HepG2 (cell line): ENCODE measurements around the gene CAMK4. TPM values are rescaled to one million over a fixed set of nuclear protein-coding genes. Genes with fewer than 3 reads are reported as not detected.

Experiments
- ATAC-seq: fragments of 200-7000 bp; cut with Tn5 transposase; 3 replicates; pipeline ENCODE4 v1.9.1; 2020; ENCODE audit warnings: mild to moderate bottlenecking, moderate library complexity
- BruUV-seq: library from RNA; stranded (reverse); fragments of 400-500 nt; replicated peaks from 2 replicates; lab custom pipeline; 2021; lab: Mats Ljungman, UMichigan
- CTCF ChIA-PET: fragments of 300-600 bp; formaldehyde crosslinking; extraction: SDS; loops from one replicate; lab custom pipeline; 2021; ENCODE audit warnings: low total read pairs, inconsistent platforms, low intra/inter-chr PET ratio; lab: Yijun Ruan, JAX
- POLR2A ChIA-PET: fragments of 350-600 bp; sonication (Branson Sonifier 250); formaldehyde crosslinking; loops from one replicate; lab custom pipeline; 2020; ENCODE audit warnings: antibody characterized with exemption, inconsistent platforms; lab: Yijun Ruan, JAX
- DNase-seq: peaks from one replicate; pipeline ENCODE4 v3.0.0-alpha.2; 2015; ENCODE audit warnings: low spot score
- FAIRE-seq: peaks from 3 replicates; lab custom pipeline; 2011; peaks lifted over from hg19 to GRCh38; lab: Jason Lieb, UNC
- H2AFZ ChIP-seq: one replicate; pipeline ENCODE4 v1.6.1; 2011; ENCODE audit warnings: low read length, inconsistent platforms
- H3K27ac ChIP-seq: fragments of 300-600 bp; 3 replicates; pipeline ENCODE4 v1.8.0; 2011; ENCODE audit warnings: mixed run types, mild to moderate bottlenecking, mixed read lengths, low read length, inconsistent platforms; ENCODE audit not compliant: insufficient read depth; ENCODE audit errors: extremely low read length
- H3K27me3 ChIP-seq, 2 experiments: fragments of 200-600 bp in 1 of 2; 2 replicates in 1 of 2; 3 replicates in 1 of 2; pipeline versions ENCODE4 v1.6.0 to v1.8.0; 2011; ENCODE audit warnings: low read length in 2 of 2, mild to moderate bottlenecking in 2 of 2, moderate library complexity in 2 of 2, inconsistent platforms in 1 of 2; ENCODE audit not compliant: insufficient read depth in 2 of 2, control insufficient read depth in 1 of 2
- H3K36me3 ChIP-seq, 2 experiments: fragments of 200-600 bp in 1 of 2; replicated peaks in 1 of 2; 2 replicates in 1 of 2; 3 replicates in 1 of 2; pipeline versions ENCODE4 v1.5.1 to v1.8.0; 2011; ENCODE audit warnings: low read length in 2 of 2, inconsistent platforms in 1 of 2; ENCODE audit not compliant: insufficient read depth in 2 of 2, control insufficient read depth in 1 of 2
- H3K4me1 ChIP-seq: 2 replicates; pipeline ENCODE4 v1.5.1; 2012; ENCODE audit warnings: low read length, inconsistent platforms; ENCODE audit not compliant: insufficient read depth
- H3K4me2 ChIP-seq: 2 replicates; pipeline ENCODE4 v1.6.0; 2011; ENCODE audit warnings: low read depth, low read length, inconsistent platforms
- H3K4me3 ChIP-seq, 3 experiments: fragments of 200-600 bp in 1 of 3; sonication (generic), shearing (Covaris generic) in 1 of 3; replicated peaks in 1 of 3; 2 replicates each; pipeline ENCODE4 v1.5.1; 2011 to 2016; ENCODE audit warnings: low read length in 3 of 3, inconsistent platforms in 2 of 3, low read depth in 2 of 3, mild to moderate bottlenecking in 2 of 3, control low read depth in 1 of 3, mixed read lengths in 1 of 3; ENCODE audit not compliant: insufficient read depth in 1 of 3
- H3K79me2 ChIP-seq: one replicate; pipeline ENCODE4 v1.6.1; 2011; ENCODE audit warnings: low read length, inconsistent platforms; ENCODE audit not compliant: insufficient read depth
- H3K9ac ChIP-seq: 2 replicates; pipeline ENCODE4 v1.6.0; 2011; ENCODE audit warnings: mild to moderate bottlenecking, low read depth, low read length, inconsistent platforms; ENCODE audit not compliant: insufficient read depth
- H3K9me3 ChIP-seq: 2 replicates; pipeline ENCODE4 v1.5.1; 2012; ENCODE audit warnings: mild to moderate bottlenecking, low read length
- H4K20me1 ChIP-seq: 2 replicates; pipeline ENCODE4 v1.6.0; 2011; ENCODE audit warnings: inconsistent platforms, mild to moderate bottlenecking, low read length, moderate library complexity; ENCODE audit not compliant: insufficient read depth
- DNMT1 ChIP-seq: sonication (generic); formaldehyde crosslinking; IDR thresholded peaks from 2 replicates; pipeline ENCODE4 v1.5.1; 2020; ENCODE audit warnings: mild to moderate bottlenecking, missing genetic modification reagents
- EEA1 ChIP-seq: sonication (generic); formaldehyde crosslinking; IDR thresholded peaks from 2 replicates; pipeline ENCODE4 v1.5.1; 2020; ENCODE audit warnings: mild to moderate bottlenecking, missing genetic modification reagents, borderline replicate concordance
- FOXP1 ChIP-seq, 2 experiments: fragments of 450-650 bp in 1 of 2; IDR thresholded peaks; 2 replicates each; pipeline ENCODE4 v1.6.1; 2017 to 2018; ENCODE audit warnings: antibody characterized with exemption in 1 of 2
- MAZ ChIP-seq, 2 experiments: sonication (generic) in 1 of 2; formaldehyde crosslinking in 1 of 2; IDR thresholded peaks; 2 replicates each; pipeline versions ENCODE4 v1.5.0 to v1.6.1; 2012 to 2020; ENCODE audit warnings: low read depth in 2 of 2, mild to moderate bottlenecking in 2 of 2, borderline replicate concordance in 1 of 2, improper control_type of control experiment in 1 of 2, low read length in 1 of 2, missing genetic modification reagents in 1 of 2, moderate library complexity in 1 of 2
- NCOA5 ChIP-seq: sonication (generic); formaldehyde crosslinking; IDR thresholded peaks from 2 replicates; pipeline ENCODE4 v1.4.0; 2020; ENCODE audit warnings: missing genetic modification reagents
- NFRKB ChIP-seq: fragments of 450-650 bp; IDR thresholded peaks from 2 replicates; pipeline ENCODE4 v1.6.1; 2017
- NR1H2 ChIP-seq: sonication (generic); formaldehyde crosslinking; IDR thresholded peaks from 2 replicates; pipeline ENCODE4 v1.8.1; 2022; ENCODE audit warnings: low read depth, missing genetic modification reagents, borderline replicate concordance
- SP4 ChIP-seq: sonication (generic); formaldehyde crosslinking; IDR thresholded peaks from 2 replicates; pipeline ENCODE4 v1.8.1; 2023; ENCODE audit warnings: mild to moderate bottlenecking, missing genetic modification reagents
- TIGD3 ChIP-seq: sonication (generic); formaldehyde crosslinking; IDR thresholded peaks from 2 replicates; pipeline ENCODE4 v1.5.1; 2020; ENCODE audit warnings: mild to moderate bottlenecking, missing genetic modification reagents, borderline replicate concordance
- YEATS2 ChIP-seq: sonication (generic); formaldehyde crosslinking; IDR thresholded peaks from 2 replicates; pipeline ENCODE4 v1.4.0; 2020; ENCODE audit warnings: missing genetic modification reagents, borderline replicate concordance
- ZNF230 ChIP-seq: sonication (generic); formaldehyde crosslinking; IDR thresholded peaks from 2 replicates; pipeline ENCODE4 v1.4.0; 2020; ENCODE audit warnings: mild to moderate bottlenecking, missing genetic modification reagents
- ZNF232 ChIP-seq: sonication (generic); formaldehyde crosslinking; IDR thresholded peaks from 2 replicates; pipeline ENCODE4 v1.4.0; 2020; ENCODE audit warnings: missing genetic modification reagents, borderline replicate concordance
- ZNF260 ChIP-seq: sonication (generic); formaldehyde crosslinking; IDR thresholded peaks from 2 replicates; pipeline ENCODE4 v1.4.0; 2020; ENCODE audit warnings: missing genetic modification reagents, low read depth, mild to moderate bottlenecking, borderline replicate concordance
- ZNF343 ChIP-seq: sonication (generic); formaldehyde crosslinking; IDR thresholded peaks from 2 replicates; pipeline ENCODE4 v1.4.0; 2020; ENCODE audit warnings: mild to moderate bottlenecking, missing genetic modification reagents
- ZNF547 ChIP-seq: sonication (generic); formaldehyde crosslinking; IDR thresholded peaks from 2 replicates; pipeline ENCODE4 v1.5.1; 2020; ENCODE audit warnings: mild to moderate bottlenecking, missing genetic modification reagents
- ZNF576 ChIP-seq: sonication (generic); formaldehyde crosslinking; IDR thresholded peaks from 2 replicates; pipeline ENCODE4 v1.4.0; 2020; ENCODE audit warnings: mild to moderate bottlenecking, missing genetic modification reagents
- ZNF619 ChIP-seq: sonication (generic); formaldehyde crosslinking; IDR thresholded peaks from 2 replicates; pipeline ENCODE4 v1.4.0; 2020; ENCODE audit warnings: mild to moderate bottlenecking, missing genetic modification reagents
- WGBS: methylation state at CpG from one replicate; pipeline ENCODE4 v1.1.6; 2017; ENCODE audit warnings: low lambda C conversion rate; 5-methylcytosine and 5-hydroxymethylcytosine counted together
- in situ Hi-C: cut with HindIII; loops from 2 replicates; pipeline ENCODE4 v1.10.0; 2017; ENCODE audit warnings: low pct_unique_long_range_greater_than_20kb; ENCODE audit not compliant: extremely low pct_ligation_motif_present
- intact Hi-C: fragments of 100-400 bp; cut with micrococcal nuclease; formaldehyde crosslinking; loops from one replicate; pipeline ENCODE4 v1.10.0; 2022; ENCODE audit not compliant: unreplicated experiment
- polyA plus RNA-seq, 8 experiments: library from polyadenylated mRNA; depleted of rRNA in 3 of 8; stranded (reverse) in 7 of 8; unstranded in 1 of 8; fragments of >200 nt; fragmentation: Illumina TruSeq in 4 of 8; extraction: Trizol in 4 of 8; gene quantifications; 2 replicates each; pipeline versions ENCODE4 v1.2.1 to v1.2.3, GENCODE V29; 2011 to 2016; ENCODE audit warnings: low read depth in 4 of 8, missing spikeins in 1 of 8, mixed read lengths in 1 of 8; ENCODE audit not compliant: insufficient read depth in 1 of 8
- total RNA-seq, 5 experiments: library from RNA; depleted of rRNA; stranded (reverse); fragments of >200 nt; fragmentation: Illumina TruSeq; extraction: Trizol; gene quantifications; 2 replicates each; pipeline ENCODE4 v1.2.3, GENCODE V29; 2016; ENCODE audit warnings: low read depth in 1 of 5
- TF ChIP-seq, protein P1 (sequence below): sonication (generic); formaldehyde crosslinking; IDR thresholded peaks from 2 replicates; pipeline ENCODE4 v1.4.0; 2020; ENCODE audit warnings: mild to moderate bottlenecking, missing genetic modification reagents, borderline replicate concordance
- TF ChIP-seq, protein P2 (sequence below): sonication (generic); formaldehyde crosslinking; IDR thresholded peaks from 2 replicates; pipeline ENCODE4 v1.8.1; 2023; ENCODE audit warnings: mild to moderate bottlenecking, missing genetic modification reagents, borderline replicate concordance

Gene CAMK4
- total and polyA plus RNA-seq, 2 of the 13 experiments (the other 11 are each of a cell fraction or from before 2014, with no cell fraction given), result not detected

DNA sequence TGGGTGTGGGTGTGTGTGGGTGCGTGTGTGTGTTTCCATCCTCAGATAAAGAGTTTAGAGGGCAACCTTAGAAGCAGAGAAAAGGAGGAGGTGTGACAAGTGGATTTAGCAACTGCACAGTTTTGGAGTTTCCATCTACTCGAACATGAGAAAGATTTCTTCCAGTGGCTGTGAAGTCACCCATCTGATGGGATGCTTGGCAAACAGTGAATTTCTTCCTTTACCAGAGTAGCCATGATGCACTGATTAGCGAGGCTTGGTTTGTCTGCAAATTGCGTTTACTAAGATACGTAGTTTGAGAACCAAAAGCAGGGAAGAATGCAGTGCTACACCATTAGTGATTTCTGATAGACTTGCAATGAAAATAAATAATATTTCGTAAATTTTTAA lies 288.9 kb downstream of the CAMK4 start:
- ChIA-PET CTCF (no interaction called here), POLR2A (interaction anchor here (0.7 kb wide), 1 partner anchor 18 kb away, joined by 3 read pairs; no protein-coding TSS in a partner anchor)
- peak overlapping the region; percentile 65 for H2AFZ ChIP-seq
- peaks cover 42% of the 10 kb centered on the region for H3K79me2 ChIP-seq
- H3K27ac ChIP-seq, result peak overlapping the region; percentile 97
- WGBS, result 5% methylated on average over 6 of the region's 6 CpGs
- BruUV-seq, result TSS peak; percentile 96
- peak overlapping the region; percentile 70 to 96 (median 71) for H3K4me3 ChIP-seq
- H4K20me1 ChIP-seq, result peaks cover 12% of the 10 kb centered on the region
- H3K4me2 ChIP-seq, result peak overlapping the region; percentile 90
- H3K9ac ChIP-seq, result peak overlapping the region; percentile 86
- no peak for ATAC-seq
- no peak for FAIRE-seq
- in situ Hi-C loops, result no loop called here
- DNase-seq, result no peak
- H3K36me3 ChIP-seq, result no peaks in the 10 kb centered on the region
- intact Hi-C loops, result loop anchor here (5.0 kb wide), 3 partner anchors 229 to 649 kb away; partner anchors contain the start of gene NREP
- no peaks in the 10 kb centered on the region for H3K9me3 ChIP-seq
- peaks cover 36% of the 10 kb centered on the region for H3K4me1 ChIP-seq
- no peaks in the 10 kb centered on the region; a peak in 1 of 5 replicates for H3K27me3 ChIP-seq
- TF ChIP-seq NCOA5 (CRISPR knock-in tag), result no peak
- TF ChIP-seq ZNF547, result no peak
- TF ChIP-seq SP4 (CRISPR knock-in tag), result no peak
- TF ChIP-seq FOXP1 (IDR thresholded peaks at IDR 0.05), result no peak
- no peak for TF ChIP-seq FOXP1 (CRISPR knock-in tag; IDR thresholded peaks at IDR 0.05)
- no peak for TF ChIP-seq ZNF260 (CRISPR knock-in tag)
- 0 out of 2 replicates have a peak, but pooled peaks have one; percentile 3 for TF ChIP-seq ZNF230 (CRISPR knock-in tag)
- TF ChIP-seq NFRKB, result no peak
- no peak for TF ChIP-seq ZNF343
- no peak for TF ChIP-seq YEATS2
- TF ChIP-seq ZNF576 (CRISPR knock-in tag), result no peak
- TF ChIP-seq DNMT1 (CRISPR knock-in tag), result no peak
- TF ChIP-seq, protein P1, sequence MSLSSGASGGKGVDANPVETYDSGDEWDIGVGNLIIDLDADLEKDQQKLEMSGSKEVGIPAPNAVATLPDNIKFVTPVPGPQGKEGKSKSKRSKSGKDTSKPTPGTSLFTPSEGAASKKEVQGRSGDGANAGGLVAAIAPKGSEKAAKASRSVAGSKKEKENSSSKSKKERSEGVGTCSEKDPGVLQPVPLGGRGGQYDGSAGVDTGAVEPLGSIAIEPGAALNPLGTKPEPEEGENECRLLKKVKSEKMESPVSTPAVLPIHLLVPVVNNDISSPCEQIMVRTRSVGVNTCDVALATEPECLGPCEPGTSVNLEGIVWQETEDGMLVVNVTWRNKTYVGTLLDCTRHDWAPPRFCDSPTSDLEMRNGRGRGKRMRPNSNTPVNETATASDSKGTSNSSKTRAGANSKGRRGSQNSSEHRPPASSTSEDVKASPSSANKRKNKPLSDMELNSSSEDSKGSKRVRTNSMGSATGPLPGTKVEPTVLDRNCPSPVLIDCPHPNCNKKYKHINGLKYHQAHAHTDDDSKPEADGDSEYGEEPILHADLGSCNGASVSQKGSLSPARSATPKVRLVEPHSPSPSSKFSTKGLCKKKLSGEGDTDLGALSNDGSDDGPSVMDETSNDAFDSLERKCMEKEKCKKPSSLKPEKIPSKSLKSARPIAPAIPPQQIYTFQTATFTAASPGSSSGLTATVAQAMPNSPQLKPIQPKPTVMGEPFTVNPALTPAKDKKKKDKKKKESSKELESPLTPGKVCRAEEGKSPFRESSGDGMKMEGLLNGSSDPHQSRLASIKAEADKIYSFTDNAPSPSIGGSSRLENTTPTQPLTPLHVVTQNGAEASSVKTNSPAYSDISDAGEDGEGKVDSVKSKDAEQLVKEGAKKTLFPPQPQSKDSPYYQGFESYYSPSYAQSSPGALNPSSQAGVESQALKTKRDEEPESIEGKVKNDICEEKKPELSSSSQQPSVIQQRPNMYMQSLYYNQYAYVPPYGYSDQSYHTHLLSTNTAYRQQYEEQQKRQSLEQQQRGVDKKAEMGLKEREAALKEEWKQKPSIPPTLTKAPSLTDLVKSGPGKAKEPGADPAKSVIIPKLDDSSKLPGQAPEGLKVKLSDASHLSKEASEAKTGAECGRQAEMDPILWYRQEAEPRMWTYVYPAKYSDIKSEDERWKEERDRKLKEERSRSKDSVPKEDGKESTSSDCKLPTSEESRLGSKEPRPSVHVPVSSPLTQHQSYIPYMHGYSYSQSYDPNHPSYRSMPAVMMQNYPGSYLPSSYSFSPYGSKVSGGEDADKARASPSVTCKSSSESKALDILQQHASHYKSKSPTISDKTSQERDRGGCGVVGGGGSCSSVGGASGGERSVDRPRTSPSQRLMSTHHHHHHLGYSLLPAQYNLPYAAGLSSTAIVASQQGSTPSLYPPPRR (CRISPR knock-in tag), result no peak
- TF ChIP-seq ZNF619 (CRISPR knock-in tag), result no peak
- 0 out of 2 replicates have a peak, but pooled peaks have one; percentile 0 for TF ChIP-seq ZNF232 (CRISPR knock-in tag)
- no peak for TF ChIP-seq NR1H2 (CRISPR knock-in tag)
- no peak for TF ChIP-seq TIGD3 (CRISPR knock-in tag)
- TF ChIP-seq MAZ (IDR thresholded peaks at IDR 0.05; ENCODE audit: borderline replicate concordance, low read depth, low read length), result peak; percentile 24; the same call in 1 of the 2 replicates
- TF ChIP-seq MAZ (CRISPR knock-in tag; IDR thresholded peaks at IDR 0.05; ENCODE audit: low read depth), result no peak
- no peak for TF ChIP-seq EEA1 (CRISPR knock-in tag)
- TF ChIP-seq, protein P2, sequence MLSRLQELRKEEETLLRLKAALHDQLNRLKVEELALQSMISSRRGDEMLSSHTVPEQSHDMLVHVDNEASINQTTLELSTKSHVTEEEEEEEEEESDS (CRISPR knock-in tag), result 0 out of 2 replicates have a peak, but pooled peaks have one; percentile 18
